DND-41 (cell line): ENCODE data around the gene ERVK3-1.

ENCODE experiments used
- ATAC-seq: fragments of 200-7000 bp; cut with Tn5 transposase; 3 replicates; pipeline ENCODE4 v1.9.1; 2021; ENCODE audit warnings: low read depth; ENCODE audit not compliant: insufficient read depth
- DNase-seq: peaks from one replicate; pipeline ENCODE4 v3.0.0-alpha.2; 2020
- H2AFZ ChIP-seq: 2 replicates; pipeline ENCODE4 v1.6.0; 2012; ENCODE audit warnings: low read depth, low read length
- H3K27ac ChIP-seq: 2 replicates; pipeline ENCODE4 v1.5.1; 2012; ENCODE audit warnings: low read length, inconsistent platforms
- H3K27me3 ChIP-seq: fragments of 200-600 bp; sonication (generic); 2 replicates; pipeline ENCODE4 v1.6.0; 2012; ENCODE audit warnings: low read length, mild to moderate bottlenecking, inconsistent platforms; ENCODE audit not compliant: insufficient read depth, poor library complexity
- H3K36me3 ChIP-seq: 2 replicates; pipeline ENCODE4 v1.5.1; 2012; ENCODE audit warnings: low read length, inconsistent platforms; ENCODE audit not compliant: insufficient read depth
- H3K4me1 ChIP-seq: 2 replicates; pipeline ENCODE4 v1.5.1; 2012; ENCODE audit warnings: mild to moderate bottlenecking, low read length; ENCODE audit not compliant: insufficient read depth
- H3K4me2 ChIP-seq: 2 replicates; pipeline ENCODE4 v1.6.0; 2012; ENCODE audit warnings: mild to moderate bottlenecking, moderate library complexity, low read length, inconsistent platforms; ENCODE audit not compliant: insufficient read depth
- H3K4me3 ChIP-seq, 2 experiments: fragments of 200-600 bp in 1 of 2; shearing (Covaris generic) in 1 of 2; 2 replicates each; pipeline ENCODE4 v1.5.1; 2012 to 2016; ENCODE audit warnings: inconsistent platforms in 2 of 2, low read length in 2 of 2, mild to moderate bottlenecking in 2 of 2, low read depth in 1 of 2, moderate library complexity in 1 of 2
- H3K79me2 ChIP-seq: 2 replicates; pipeline ENCODE4 v1.6.0; 2012; ENCODE audit warnings: low read length, inconsistent platforms; ENCODE audit not compliant: insufficient read depth
- H3K9ac ChIP-seq: 2 replicates; pipeline ENCODE4 v1.6.0; 2012; ENCODE audit warnings: low read depth, mild to moderate bottlenecking, inconsistent platforms, low read length, moderate library complexity
- H3K9me3 ChIP-seq: 2 replicates; pipeline ENCODE4 v1.5.1; 2012; ENCODE audit warnings: low read length, moderate library complexity, mild to moderate bottlenecking, inconsistent platforms; ENCODE audit not compliant: insufficient read depth, severe bottlenecking
- H4K20me1 ChIP-seq: 2 replicates; pipeline ENCODE4 v1.6.0; 2012; ENCODE audit warnings: low read length; ENCODE audit not compliant: insufficient read depth
- EZH2 ChIP-seq: IDR thresholded peaks from 3 replicates; pipeline ENCODE4 v1.6.1; 2012; ENCODE audit warnings: borderline replicate concordance, low read depth, mild to moderate bottlenecking, moderate library complexity, low read length, inconsistent platforms; ENCODE audit not compliant: severe bottlenecking
- TF ChIP-seq, protein P1 (sequence below): IDR thresholded peaks from 2 replicates; pipeline ENCODE4 v1.5.1; 2012; ENCODE audit warnings: borderline replicate concordance, low read length, moderate library complexity, mild to moderate bottlenecking; ENCODE audit not compliant: poor library complexity, severe bottlenecking; ENCODE audit errors: extremely low read depth

ERVK3-1 gene

DNA sequence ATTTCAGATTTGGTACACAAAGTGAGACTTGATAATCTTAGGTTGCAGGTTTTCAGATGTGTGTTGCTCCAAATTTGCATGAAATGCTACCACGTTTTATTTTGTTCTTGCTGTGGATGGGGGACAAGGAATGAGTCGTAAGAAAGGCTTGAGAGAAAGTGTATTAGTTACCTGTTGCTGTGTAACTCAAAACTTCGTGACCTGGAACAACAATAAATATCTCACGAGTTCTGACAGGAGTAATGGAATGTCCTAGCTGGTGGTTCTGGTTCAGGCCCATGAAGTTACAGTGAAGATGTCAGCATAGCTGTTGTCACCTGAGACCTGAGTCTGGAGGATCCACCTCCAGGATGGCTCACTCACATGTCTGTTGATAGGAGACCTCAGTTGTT is 25.3 kb upstream of the ERVK3-1 start:
- Histone ChIP-seq H3K4me3 (peak overlapping the region; percentile 81 to 84; a peak in 3 of 4 replicates), H3K4me1 (peaks cover 41% of the 10 kb centered on the region), H3K36me3 (peaks cover 35% of the 10 kb centered on the region), H3K9me3 (no peaks in the 10 kb centered on the region), H3K4me2 (peak overlapping the region; percentile 88), H4K20me1 (peaks cover 5% of the 10 kb centered on the region; the same call in 1 of the 2 replicates), H3K79me2 (peaks cover 86% of the 10 kb centered on the region), H3K27ac (no peak overlapping the region), H3K27me3 (no peaks in the 10 kb centered on the region), H3K9ac (peak overlapping the region; percentile 89), H2AFZ (no peak overlapping the region)
- DNase-seq (no peak), ATAC-seq (no peak)
- TF ChIP-seq EZH2 = no peak

- H2AFZ ChIP-seq = no peak overlapping the region
- H3K4me3 ChIP-seq = no peak overlapping the region
- no peak overlapping the region for H3K9ac ChIP-seq
- ATAC-seq (no peak), DNase-seq (no peak)
- no peak overlapping the region for H3K27ac ChIP-seq
- peaks cover 56% of the 10 kb centered on the region for H3K79me2 ChIP-seq
- peaks cover 26% of the 10 kb centered on the region for H3K4me1 ChIP-seq
- H3K9me3 ChIP-seq = no peaks in the 10 kb centered on the region
- TF ChIP-seq EZH2 = no peak
- TF ChIP-seq, protein P1, sequence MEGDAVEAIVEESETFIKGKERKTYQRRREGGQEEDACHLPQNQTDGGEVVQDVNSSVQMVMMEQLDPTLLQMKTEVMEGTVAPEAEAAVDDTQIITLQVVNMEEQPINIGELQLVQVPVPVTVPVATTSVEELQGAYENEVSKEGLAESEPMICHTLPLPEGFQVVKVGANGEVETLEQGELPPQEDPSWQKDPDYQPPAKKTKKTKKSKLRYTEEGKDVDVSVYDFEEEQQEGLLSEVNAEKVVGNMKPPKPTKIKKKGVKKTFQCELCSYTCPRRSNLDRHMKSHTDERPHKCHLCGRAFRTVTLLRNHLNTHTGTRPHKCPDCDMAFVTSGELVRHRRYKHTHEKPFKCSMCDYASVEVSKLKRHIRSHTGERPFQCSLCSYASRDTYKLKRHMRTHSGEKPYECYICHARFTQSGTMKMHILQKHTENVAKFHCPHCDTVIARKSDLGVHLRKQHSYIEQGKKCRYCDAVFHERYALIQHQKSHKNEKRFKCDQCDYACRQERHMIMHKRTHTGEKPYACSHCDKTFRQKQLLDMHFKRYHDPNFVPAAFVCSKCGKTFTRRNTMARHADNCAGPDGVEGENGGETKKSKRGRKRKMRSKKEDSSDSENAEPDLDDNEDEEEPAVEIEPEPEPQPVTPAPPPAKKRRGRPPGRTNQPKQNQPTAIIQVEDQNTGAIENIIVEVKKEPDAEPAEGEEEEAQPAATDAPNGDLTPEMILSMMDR = no peak
- H3K4me2 ChIP-seq = no peak overlapping the region
- H3K27me3 ChIP-seq = no peaks in the 10 kb centered on the region
- H3K36me3 ChIP-seq = peaks cover 57% of the 10 kb centered on the region
- H4K20me1 ChIP-seq = peaks cover 5% of the 10 kb centered on the region; the same call in 1 of the 2 replicates
These were observed 21.0 kb upstream of the ERVK3-1 start for GRCh38 chr19:58284199-58284598.

- Histone ChIP-seq H3K36me3 (peaks cover 90% of the 10 kb centered on the region), H3K9ac (no peak overlapping the region), H3K9me3 (no peaks in the 10 kb centered on the region), H3K4me3 (no peak overlapping the region), H3K27ac (no peak overlapping the region), H3K79me2 (peaks cover 11% of the 10 kb centered on the region), H3K4me1 (no peaks in the 10 kb centered on the region), H3K4me2 (no peak overlapping the region), H2AFZ (no peak overlapping the region), H3K27me3 (no peaks in the 10 kb centered on the region), H4K20me1 (no peaks in the 10 kb centered on the region)
- DNase-seq = no peak
- no peak for ATAC-seq
- TF ChIP-seq EZH2 = no peak
- TF ChIP-seq, protein P1 = no peak
These were observed 13.2 kb upstream of the ERVK3-1 start for GRCh38 chr19:58291943-58292342.

DNA sequence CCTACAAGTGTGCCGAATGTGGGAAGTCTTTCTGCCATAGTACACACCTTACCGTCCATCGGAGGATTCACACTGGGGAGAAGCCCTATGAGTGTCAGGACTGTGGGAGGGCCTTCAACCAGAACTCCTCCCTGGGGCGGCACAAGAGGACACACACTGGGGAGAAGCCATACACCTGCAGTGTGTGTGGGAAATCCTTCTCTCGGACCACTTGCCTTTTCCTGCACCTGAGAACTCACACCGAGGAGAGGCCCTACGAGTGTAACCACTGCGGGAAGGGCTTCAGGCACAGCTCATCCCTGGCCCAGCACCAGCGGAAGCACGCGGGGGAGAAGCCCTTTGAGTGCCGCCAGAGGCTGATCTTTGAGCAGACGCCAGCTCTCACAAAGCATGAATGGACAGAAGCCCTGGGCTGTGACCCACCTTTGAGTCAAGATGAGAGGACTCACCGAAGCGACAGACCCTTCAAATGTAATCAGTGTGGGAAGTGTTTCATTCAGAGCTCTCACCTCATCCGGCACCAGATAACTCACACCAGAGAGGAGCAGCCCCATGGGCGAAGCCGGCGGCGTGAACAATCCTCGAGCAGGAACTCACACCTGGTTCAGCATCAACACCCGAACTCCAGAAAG is 10.3 kb upstream of the ERVK3-1 start:
- DNase-seq (no peak), ATAC-seq (no peak)
- Histone ChIP-seq H3K4me2 (no peak overlapping the region), H4K20me1 (no peaks in the 10 kb centered on the region; the same call in 1 of the 2 replicates), H3K4me3 (no peak overlapping the region), H3K9me3 (no peaks in the 10 kb centered on the region), H3K36me3 (peaks cover 83% of the 10 kb centered on the region), H3K27me3 (no peaks in the 10 kb centered on the region), H2AFZ (no peak overlapping the region), H3K27ac (no peak overlapping the region), H3K9ac (no peak overlapping the region), H3K4me1 (no peaks in the 10 kb centered on the region), H3K79me2 (peaks cover 19% of the 10 kb centered on the region)
- TF ChIP-seq EZH2 = no peak
- TF ChIP-seq, protein P1 = no peak
